HG03520 (cell line): ENCODE results near the gene MAP3K8.
A peak's percentile ranks its signal among the peaks of the same experiment; 100 is the strongest.

Experiments
- ATAC-seq: cut with Tn5 transposase; IDR thresholded peaks from one replicate; pipeline ENCODE4 v1.9.1; 2021; ENCODE audit warnings: mild to moderate bottlenecking, moderate library complexity; ENCODE audit not compliant: unreplicated experiment

Gene MAP3K8

GRCh38 chr10:30488316-30488715 is 54.3 kb downstream of the MAP3K8 start:
- no peak for ATAC-seq

- no peak for ATAC-seq
Observed at GRCh38 chr10:30489346-30489745, 55.4 kb downstream of the MAP3K8 start.

- no peak for ATAC-seq
Observed at GRCh38 chr10:30490289-30491000, 56.5 kb downstream of the MAP3K8 start.

- no peak for ATAC-seq
Observed at GRCh38 chr10:30491204-30491915, 57.4 kb downstream of the MAP3K8 start.

- no peak for ATAC-seq
Observed at GRCh38 chr10:30491916-30492515, 58.0 kb downstream of the MAP3K8 start.

- peak; percentile 43 for ATAC-seq
Observed at GRCh38 chr10:30493609-30494530, 59.9 kb downstream of the MAP3K8 start.

GRCh38 chr10:30494558-30494957 is 60.6 kb downstream of the MAP3K8 start:
- ATAC-seq, result no peak

- ATAC-seq, result no peak
Observed at GRCh38 chr10:30495687-30496086, 61.7 kb downstream of the MAP3K8 start.

- no peak for ATAC-seq
Observed at GRCh38 chr10:30499816-30500215, 65.8 kb downstream of the MAP3K8 start.

GRCh38 chr10:30500534-30500933 is 66.5 kb downstream of the MAP3K8 start:
- ATAC-seq, result no peak

GRCh38 chr10:30500963-30501504 is 67.0 kb downstream of the MAP3K8 start:
- no peak for ATAC-seq

GRCh38 chr10:30502266-30503060 is 68.5 kb downstream of the MAP3K8 start:
- peak; percentile 67 for ATAC-seq

- ATAC-seq, result no peak
Observed at GRCh38 chr10:30503700-30504266, 69.8 kb downstream of the MAP3K8 start.

GRCh38 chr10:30505543-30506298 is 71.7 kb downstream of the MAP3K8 start:
- ATAC-seq, result no peak

GRCh38 chr10:30509508-30509907 is 75.5 kb downstream of the MAP3K8 start:
- ATAC-seq, result no peak

- ATAC-seq, result peak; percentile 92
Observed at GRCh38 chr10:30510184-30510931, 76.4 kb downstream of the MAP3K8 start.

GRCh38 chr10:30510932-30511700 is 77.1 kb downstream of the MAP3K8 start:
- ATAC-seq, result peak; percentile 30
